ENCODE results near the gene MRPL3.
"Not testable (repeated sequence)": the region's sequence is repeated elsewhere in the genome, so short reads cannot be mapped to it uniquely, and the experiment has no call there.

The MRPL3 gene

DNA sequence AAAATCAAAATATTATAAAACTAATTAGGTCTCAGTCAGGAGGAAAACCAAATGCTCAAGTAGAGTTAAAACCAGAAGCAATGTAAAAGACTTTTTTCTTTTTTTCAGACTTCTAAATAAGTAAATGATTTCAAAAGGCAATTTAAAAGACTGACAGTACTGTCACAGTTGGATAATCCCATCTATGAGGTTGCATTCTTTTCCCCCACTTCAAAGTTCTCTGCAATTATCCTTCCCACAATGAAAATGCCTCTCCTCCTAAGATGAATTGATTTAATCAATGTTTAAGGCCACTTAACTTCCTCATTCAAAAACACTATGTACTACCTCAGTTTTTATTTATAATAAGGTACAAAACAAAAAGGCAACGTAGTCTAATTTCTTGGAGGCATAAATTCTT, 8.1 kb downstream of the MRPL3 start:
- no peak for DNase-seq (ENCODE audit: low read depth in 2 of 2)

DNA sequence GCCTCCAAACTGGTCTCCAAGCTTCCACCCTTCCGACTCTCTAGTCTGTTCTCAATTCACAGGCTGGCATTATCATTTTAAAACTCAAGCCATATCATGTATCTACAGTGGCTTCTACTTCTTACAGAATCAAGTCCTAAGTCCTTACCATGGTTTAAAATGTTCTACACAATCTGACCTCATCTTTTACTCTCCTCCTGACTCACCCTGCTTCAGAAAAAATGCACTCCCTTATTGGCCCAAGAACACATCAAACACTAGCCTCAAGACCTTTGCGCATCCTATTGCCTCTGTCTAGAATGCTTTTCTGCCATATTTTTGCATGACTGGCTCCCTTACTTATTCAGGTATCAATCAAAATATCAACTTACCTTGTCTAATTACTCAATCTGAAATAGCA, 11.0 kb downstream of the MRPL3 start:
- DNase-seq (ENCODE audit: low read depth in 2 of 2) = no peak

DNA sequence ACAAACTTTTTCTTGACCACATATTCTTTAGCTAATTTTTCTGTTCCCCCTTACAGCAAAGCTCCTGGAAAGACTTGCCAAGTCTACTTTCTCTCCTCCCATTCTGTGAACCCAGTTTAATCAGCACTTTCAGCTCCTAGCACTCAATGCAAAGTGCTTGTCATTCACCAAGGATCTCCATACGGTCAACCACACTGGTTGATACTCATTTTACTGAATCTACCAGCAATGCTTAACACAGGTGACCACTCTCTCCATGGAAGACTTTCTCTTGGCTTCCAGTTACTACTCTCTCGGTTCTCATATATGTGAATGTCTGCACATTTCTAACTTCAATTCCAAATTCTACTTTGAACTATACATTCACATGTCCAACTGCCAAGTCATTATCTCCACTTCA, 11.7 kb downstream of the MRPL3 start:
- no peak for DNase-seq (ENCODE audit: low read depth in 2 of 2)

DNA sequence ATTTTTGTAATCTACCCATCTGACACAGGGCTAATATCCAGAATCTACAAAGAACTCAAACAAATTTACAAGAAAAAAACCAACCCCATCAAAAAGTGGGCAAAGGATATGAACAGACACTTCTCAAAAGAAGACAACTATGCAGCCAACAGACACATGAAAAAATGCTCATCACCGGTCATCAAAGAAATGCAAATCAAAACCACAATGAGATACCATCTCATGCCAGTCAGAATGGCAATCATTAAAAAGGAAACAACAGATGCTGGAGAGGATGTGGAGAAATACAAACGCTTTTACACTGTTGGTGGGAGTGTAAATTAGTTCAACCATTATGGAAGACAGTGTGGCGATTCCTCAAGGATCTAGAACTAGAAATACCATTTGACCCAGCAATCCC, 16.2 kb downstream of the MRPL3 start:
- DNase-seq (ENCODE audit: low read depth in 2 of 2) = not testable (repeated sequence)

GRCh38 chr3:131485119-131485518, 17.7 kb downstream of the MRPL3 start:
- DNase-seq (ENCODE audit: low read depth in 2 of 2) = no peak

DNA sequence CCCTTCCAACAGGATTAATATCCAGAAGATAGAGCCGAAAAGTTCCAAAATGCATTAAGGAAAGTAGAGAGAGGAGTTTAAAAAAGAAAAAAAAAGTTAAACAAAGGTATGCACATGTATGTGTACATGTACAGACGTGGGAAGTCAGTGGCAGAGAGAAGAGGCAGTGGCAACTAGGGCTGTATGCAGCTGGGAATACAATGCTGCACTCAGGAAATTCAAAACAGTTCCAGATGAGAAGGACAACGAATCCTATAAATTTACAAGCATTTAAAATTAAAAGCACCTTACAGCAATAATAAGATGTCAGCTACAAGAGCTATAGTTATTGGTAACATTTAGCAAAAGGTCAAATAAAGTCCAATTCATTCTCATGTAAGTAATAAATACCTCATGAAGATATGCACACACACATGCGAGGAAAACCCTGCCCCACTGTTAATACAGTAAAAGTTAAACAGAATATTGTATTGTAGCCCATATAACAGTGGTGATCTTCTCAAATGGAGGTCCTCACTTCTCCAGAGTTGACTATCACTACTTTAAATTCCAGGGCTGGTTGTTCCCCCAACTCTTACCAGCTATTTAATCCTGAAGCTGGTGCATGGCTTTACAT, 18.2 kb downstream of the MRPL3 start:
- no peak for DNase-seq (ENCODE audit: low read depth in 2 of 2)

- DNase-seq (ENCODE audit: low read depth in 2 of 2) = no peak
Measured at GRCh38 chr3:131480116-131480515, 22.7 kb downstream of the MRPL3 start.

DNA sequence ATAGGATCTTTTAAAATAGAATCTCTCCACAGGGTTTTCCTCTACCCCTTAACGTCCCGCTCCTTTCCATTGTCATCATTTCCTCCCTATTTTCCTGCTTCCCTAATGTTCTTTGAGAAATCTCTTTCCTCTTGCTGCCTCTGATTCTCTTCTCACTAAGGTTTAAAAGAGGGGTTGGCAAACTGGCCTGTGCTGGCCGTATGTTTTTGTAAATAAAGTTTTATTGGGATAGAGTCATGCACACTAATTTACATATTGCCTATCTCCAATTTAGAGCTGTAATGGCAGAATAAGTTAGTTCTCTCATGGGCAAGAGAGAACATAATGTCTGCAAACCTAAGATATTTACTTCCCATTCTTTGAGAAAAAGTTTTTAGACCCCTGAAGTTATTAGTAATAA, 25.0 kb downstream of the MRPL3 start:
- DNase-seq (ENCODE audit: low read depth in 2 of 2) = no peak

DNA sequence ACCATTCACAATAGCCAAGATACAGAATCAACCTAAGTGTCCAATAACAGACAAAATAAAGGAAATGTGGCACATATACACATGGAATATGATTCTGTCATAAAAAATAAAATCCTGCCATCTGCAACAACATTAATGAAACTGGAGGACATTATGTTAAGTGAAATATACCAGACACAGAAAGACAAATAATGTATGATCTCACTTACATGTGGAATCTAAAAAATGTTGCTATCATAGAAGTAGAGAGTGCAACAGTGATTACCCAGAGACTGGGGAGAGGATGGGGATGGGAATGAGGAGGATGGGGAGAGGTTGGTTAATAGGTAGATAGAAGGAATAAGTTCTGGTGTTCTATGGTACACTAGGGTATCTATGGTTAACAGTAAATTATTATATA, 28.7 kb downstream of the MRPL3 start:
- DNase-seq (ENCODE audit: low read depth in 2 of 2) = no peak

GRCh38 chr3:131470377-131470776, 32.4 kb downstream of the MRPL3 start:
- DNase-seq (ENCODE audit: low read depth in 2 of 2) = no peak

GRCh38 chr3:131458653-131459052, 44.1 kb downstream of the MRPL3 start:
- no peak for DNase-seq (ENCODE audit: low read depth in 2 of 2)

GRCh38 chr3:131457220-131457619, 45.6 kb downstream of the MRPL3 start:
- no peak for DNase-seq (ENCODE audit: low read depth in 2 of 2)

- no peak for DNase-seq (ENCODE audit: low read depth in 2 of 2)
Measured at GRCh38 chr3:131454501-131454900, 48.3 kb downstream of the MRPL3 start.

GRCh38 chr3:131453533-131453932, 49.2 kb downstream of the MRPL3 start:
- no peak for DNase-seq (ENCODE audit: low read depth in 2 of 2)

DNA sequence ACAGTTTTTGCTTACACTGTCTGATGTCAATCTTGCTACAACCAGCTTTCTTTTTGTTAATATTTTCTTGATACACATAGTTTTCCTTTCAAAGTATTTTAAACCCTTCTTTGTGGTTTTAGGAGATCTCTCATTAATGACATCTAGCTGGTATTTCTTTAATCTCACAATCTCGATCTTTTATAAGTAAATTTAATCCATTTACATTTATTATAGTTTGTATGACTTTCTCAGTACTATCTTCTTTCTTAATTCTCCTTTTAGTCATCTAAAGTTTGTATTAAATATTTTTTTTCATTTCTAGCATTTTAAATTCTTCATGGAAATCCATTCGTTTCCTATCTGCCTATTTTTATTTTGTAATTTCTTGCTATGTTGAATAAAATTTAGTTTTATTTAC, 55.4 kb downstream of the MRPL3 start:
- no peak for DNase-seq (ENCODE audit: low read depth in 2 of 2)

DNA sequence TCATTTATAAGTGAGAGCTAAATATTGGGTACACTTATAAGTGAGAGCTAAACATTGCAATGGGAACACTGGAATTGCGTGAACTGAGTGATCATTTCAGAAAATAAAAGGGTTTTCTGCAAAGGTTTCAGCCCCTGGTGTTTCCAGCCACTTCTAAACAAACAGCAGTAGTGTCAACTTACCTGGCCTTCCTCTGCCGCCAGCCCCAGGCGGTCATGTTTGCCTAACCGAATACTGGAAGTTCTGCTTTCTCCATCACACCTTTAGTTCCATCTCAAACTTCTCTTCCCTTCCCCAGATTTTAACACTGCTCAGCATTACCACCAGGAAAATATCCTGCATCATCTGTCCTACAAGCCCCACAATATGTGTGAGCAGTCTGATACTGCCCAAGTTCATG, 58.6 kb downstream of the MRPL3 start:
- DNase-seq (ENCODE audit: low read depth in 2 of 2) = no peak

GRCh38 chr3:131439084-131439483, 63.7 kb downstream of the MRPL3 start:
- no peak for DNase-seq (ENCODE audit: low read depth in 2 of 2)

DNA sequence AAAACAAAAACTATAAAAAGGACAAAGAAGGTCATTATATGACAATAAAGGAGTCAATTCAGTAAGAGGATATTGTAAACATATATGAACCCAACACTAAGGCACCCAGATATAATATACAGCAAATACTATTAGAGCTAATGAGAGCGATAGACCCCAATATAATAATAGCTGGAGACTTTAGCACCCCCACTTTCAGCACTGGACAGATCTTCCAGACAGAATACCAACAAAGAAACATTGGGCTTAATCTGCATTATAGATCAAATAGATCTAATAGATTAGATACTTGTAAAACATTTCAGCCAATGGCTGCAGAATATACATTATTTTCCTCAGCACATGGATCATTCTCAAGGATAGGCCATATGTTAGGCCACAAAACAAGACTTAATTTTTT, 67.8 kb downstream of the MRPL3 start:
- no peak for DNase-seq (ENCODE audit: low read depth in 2 of 2)

GRCh38 chr3:131432441-131432840, 70.3 kb downstream of the MRPL3 start:
- DNase-seq (ENCODE audit: low read depth in 2 of 2) = no peak

DNA sequence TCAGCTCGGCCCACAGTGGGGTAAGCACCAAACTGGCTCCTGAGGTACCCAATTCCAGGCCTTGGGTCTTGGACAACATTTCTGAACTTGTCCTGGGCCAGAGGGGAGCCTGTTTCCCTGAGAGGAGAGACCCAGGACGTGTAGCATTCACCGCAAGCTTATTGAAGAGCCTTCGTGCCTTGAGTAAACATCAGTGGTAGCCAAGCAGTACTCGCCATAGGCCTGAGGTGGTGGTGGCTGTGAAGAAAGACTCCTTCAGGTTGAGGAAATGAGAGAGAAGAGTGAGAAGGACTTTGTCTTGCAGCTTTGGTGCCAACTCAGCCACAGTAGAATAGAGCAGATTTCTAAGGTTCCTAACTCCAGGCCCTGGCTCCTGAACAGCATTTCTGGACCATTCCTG, 71.0 kb downstream of the MRPL3 start:
- no peak for DNase-seq (ENCODE audit: low read depth in 2 of 2)

DNA sequence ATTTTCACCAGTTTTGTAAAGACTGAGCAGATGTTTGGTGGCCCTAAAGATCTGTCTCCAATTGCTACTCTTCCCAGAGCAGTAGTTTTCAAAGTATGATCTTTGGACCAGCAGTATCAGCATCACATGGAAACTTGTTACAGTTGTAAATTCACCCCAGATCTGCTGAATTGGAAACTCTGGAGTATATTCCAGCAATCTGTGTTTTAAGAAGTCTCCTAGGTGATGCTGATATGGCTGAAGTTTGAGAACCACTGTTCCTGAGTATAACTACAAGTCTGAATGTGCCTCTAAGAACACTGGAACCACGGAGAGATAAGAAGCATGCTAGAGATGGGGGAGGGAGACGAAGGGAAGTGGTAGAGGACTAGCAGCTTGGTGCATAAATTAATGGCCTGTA, 75.5 kb downstream of the MRPL3 start:
- no peak for DNase-seq (ENCODE audit: low read depth in 2 of 2)

- DNase-seq (ENCODE audit: low read depth in 2 of 2) = no peak
Measured at GRCh38 chr3:131421957-131422498, 80.7 kb downstream of the MRPL3 start.

DNA sequence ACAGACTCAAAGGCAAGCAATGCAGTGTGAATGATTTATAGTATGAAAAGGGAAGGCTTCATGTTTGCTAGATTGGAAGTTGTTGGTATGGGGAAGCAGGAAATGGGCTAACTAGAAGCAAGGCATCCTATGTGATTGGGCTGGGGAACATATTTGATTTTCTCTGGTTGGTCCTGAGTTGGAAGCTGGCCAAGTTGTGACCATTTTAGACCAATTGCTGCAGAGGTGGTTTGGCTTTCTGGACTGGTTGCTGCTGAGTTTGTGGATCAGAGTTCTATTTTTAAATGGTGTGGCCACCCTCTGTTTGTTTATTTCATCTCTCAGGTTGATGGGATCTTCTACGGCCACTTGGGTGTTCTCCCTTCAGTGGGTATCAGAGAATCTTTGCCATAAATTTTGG, 81.5 kb downstream of the MRPL3 start:
- no peak for DNase-seq (ENCODE audit: low read depth in 2 of 2)

DNA sequence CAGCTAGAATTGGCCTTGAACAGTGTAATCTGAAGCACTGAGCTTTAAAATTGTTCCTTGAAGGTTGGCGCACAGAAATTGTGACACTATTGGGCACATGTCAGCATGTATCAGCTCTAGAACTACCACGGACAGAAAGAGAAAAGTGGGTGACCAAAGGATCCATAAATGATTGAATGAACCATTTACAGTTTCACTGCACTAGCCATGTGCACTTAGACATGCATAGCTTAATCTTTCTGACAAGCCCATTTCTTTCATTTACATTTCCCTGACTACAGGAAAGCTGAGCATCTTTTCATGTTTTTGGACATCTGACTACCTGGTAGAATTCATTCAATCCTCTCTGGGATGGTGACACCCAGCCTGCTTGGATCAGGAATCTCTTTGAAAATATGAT, 85.0 kb downstream of the MRPL3 start:
- no peak for DNase-seq (ENCODE audit: low read depth in 2 of 2)

Data from stimulated activated CD8-positive, alpha-beta memory T cell treated with anti-CD3 and anti-CD28 coated beads, Interleukin-7, amount 100 ng/mL, for 1 hour (primary cell).